ENCODE data around the gene EIF4G3.
"Not testable (repeated sequence)": the region's sequence is repeated elsewhere in the genome, so short reads cannot be mapped to it uniquely, and the experiment has no call there.

The EIF4G3 gene

DNA sequence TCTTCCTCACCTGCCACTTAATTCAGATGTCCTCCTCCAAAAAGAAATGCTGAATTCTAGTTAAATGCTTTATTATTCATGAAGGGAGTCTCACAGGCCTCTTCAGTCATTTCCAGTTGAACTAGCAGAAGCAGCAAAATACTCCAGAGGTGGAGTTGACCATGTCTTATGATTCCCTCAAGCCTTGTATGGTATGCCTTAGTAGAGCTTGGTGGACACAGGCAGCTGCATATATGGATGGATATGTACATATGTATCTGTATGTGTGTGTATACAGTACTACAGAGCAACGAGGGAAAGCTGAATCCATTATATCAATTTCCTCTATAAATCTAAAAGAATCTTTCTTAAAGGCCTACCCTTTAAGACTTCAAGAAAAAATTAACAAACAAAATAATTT, 306.0 kb downstream of the EIF4G3 start:
- DNase-seq (ENCODE audit: low spot score), result no peak

- DNase-seq (ENCODE audit: low spot score), result no peak
Observed at GRCh38 chr1:20868263-20868662, 308.4 kb downstream of the EIF4G3 start.

GRCh38 chr1:20867847-20868246, 308.9 kb downstream of the EIF4G3 start:
- no peak for DNase-seq (ENCODE audit: low spot score)

GRCh38 chr1:20867062-20867461, 309.6 kb downstream of the EIF4G3 start:
- DNase-seq (ENCODE audit: low spot score), result no peak

DNA sequence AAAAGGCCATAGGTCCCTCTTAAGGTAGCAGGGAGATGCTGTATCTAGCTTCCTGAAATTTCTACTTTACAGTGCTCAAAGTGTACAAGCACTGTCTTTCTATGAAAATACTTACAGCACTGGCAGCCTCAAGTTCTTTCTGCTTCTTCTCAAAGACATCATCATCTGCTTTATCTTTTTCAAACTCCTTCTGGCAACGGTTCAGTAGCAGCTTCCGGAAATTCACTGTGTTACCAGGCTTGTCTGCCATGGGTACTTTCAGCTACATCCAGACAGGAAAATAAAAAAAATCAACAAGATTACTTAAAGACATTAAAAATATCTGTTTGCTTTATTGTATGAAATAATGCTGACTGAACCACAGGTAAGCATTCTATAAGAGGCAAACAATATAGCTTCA, 311.7 kb downstream of the EIF4G3 start:
- no peak for DNase-seq (ENCODE audit: low spot score)

DNA sequence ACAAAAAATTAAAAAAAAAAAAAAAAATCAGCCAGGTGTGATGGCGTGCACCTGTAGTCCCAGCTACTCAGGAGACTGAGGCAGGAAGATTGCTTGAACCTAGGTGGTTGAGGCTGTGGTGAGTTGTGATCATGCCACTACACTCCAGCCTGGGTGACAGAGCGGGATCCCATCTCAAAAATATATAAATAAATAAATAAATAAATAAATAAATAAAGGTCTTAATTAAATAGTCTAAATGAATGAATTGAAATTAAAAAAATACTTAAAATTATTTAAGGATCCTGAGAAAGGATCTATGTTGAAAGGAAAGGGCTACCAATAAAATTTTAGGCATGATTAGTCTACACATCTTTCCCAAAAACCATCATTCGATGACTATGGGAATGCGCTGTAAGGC, 322.2 kb downstream of the EIF4G3 start:
- no peak for DNase-seq (ENCODE audit: low spot score)

GRCh38 chr1:20851791-20852190, 324.9 kb downstream of the EIF4G3 start:
- DNase-seq (ENCODE audit: low spot score), result not testable (repeated sequence)

DNA sequence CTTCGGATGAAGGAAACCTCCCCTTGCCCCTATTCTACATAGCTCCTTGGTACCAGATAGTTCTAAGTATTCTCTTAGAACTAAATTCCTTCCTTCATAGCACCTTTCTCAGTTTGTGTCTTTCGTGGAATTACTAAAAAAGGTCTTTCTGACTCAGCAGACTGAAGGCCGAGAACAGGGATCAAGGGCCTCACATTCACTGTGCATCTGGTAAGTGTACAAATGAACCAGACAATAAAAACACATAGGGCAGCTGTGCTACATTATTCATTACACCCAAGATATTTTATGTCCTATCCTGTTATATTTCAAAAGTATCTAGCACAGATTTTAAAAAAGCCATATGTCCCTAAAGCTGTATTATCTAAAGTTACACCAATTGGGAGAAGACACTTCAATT, 326.7 kb downstream of the EIF4G3 start:
- DNase-seq (ENCODE audit: low spot score), result no peak

DNA sequence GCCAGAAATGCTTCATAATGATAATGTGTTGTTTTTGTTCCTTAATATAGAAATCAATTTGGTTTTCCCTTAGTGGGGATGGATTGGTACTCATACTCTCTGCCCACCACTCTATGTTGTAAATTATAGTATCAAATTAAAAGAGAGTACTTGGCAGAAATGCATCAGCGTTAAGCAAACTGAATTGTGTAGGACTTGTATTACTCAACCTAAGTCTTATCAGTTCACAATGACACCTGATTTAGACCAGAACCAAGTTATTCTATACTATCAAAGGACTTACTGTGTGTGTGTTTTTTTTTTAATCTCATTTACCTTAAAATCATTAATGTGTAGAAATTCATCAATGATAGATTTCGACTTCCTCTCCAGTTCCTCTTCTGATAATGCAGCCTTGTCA, 327.6 kb downstream of the EIF4G3 start:
- DNase-seq (ENCODE audit: low spot score), result no peak

GRCh38 chr1:20848162-20848561, 328.5 kb downstream of the EIF4G3 start:
- DNase-seq (ENCODE audit: low spot score), result no peak

GRCh38 chr1:20847611-20848080, 329.1 kb downstream of the EIF4G3 start:
- DNase-seq (ENCODE audit: low spot score), result no peak

GRCh38 chr1:20846461-20847374, 330.0 kb downstream of the EIF4G3 start:
- DNase-seq (ENCODE audit: low spot score), result no peak

- no peak for DNase-seq (ENCODE audit: low spot score)
Observed at GRCh38 chr1:20840731-20841130, 336.0 kb downstream of the EIF4G3 start.

DNA sequence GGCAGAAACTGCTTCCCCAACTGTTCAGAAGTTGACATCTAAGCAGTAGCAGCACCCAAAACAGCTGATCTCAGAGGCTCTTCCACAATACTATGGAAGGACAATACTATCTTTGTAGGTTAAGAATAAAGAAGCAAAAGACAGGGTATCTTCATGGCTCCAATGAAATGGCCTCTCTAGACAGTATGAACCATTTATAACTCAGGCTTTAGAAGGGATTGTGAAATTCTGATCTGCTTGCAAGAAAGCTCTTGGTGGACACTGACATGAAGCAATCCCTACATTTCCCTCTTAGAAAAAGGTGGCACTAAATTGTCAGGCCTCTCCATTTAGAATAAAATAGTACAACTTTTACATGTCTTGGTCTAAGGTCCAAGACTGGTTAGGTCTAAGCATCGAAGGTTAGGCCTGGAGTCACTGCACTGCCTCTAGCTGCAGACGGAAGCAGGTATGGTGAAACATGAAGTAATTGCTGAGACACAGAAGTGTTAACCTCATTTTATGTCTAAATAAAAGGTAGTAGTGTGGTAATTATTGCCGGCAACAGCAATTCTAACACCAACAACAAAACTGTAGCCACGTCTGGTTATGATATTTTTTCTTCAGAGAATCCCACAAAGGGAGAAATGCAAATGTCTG, 339.0 kb downstream of the EIF4G3 start:
- DNase-seq (ENCODE audit: low spot score), result no peak

GRCh38 chr1:20836230-20836629, 340.5 kb downstream of the EIF4G3 start:
- no peak for DNase-seq (ENCODE audit: low spot score)

DNA sequence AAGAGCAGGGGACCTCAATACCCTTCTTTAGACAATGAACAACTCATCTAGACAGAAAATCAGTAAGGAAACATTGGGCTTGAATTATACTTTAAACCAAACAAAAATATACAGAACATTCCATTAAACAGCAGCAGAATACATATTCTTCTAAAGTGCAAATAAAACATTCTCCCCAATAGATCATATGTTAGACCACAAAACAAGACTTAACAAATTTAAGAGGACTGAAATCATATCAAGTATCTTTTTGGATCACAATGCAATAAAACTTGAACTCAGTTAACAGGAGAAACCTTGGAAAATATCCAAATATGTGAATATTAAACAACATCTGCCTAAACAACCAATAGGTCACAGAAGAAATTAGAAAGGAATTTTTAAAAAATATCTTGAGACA, 341.9 kb downstream of the EIF4G3 start:
- DNase-seq (ENCODE audit: low spot score), result no peak

- no peak for DNase-seq (ENCODE audit: low spot score)
Observed at GRCh38 chr1:20834192-20834591, 342.5 kb downstream of the EIF4G3 start.

DNA sequence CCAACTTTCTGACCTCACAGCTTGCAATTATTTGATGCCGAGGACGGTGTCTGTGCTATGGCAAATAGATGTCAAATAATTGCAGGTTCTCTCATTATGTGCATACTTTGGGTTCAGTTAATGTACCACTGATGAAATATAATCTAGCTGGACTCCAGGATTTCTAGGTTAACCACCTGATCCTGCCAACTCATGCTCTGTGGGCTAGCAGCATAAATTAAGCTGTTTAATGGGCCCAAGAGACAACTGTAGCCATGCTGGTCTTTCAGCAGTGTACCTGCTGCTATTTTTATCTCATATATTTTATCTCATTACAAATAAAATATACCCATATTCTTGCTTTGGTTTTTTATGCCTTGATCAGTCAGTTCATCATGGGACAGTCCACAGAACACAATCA, 346.3 kb downstream of the EIF4G3 start:
- no peak for DNase-seq (ENCODE audit: low spot score)

- DNase-seq (ENCODE audit: low spot score), result no peak
Observed at GRCh38 chr1:20829946-20830345, 346.8 kb downstream of the EIF4G3 start.

GRCh38 chr1:20829531-20829930, 347.2 kb downstream of the EIF4G3 start:
- no peak for DNase-seq (ENCODE audit: low spot score)

DNA sequence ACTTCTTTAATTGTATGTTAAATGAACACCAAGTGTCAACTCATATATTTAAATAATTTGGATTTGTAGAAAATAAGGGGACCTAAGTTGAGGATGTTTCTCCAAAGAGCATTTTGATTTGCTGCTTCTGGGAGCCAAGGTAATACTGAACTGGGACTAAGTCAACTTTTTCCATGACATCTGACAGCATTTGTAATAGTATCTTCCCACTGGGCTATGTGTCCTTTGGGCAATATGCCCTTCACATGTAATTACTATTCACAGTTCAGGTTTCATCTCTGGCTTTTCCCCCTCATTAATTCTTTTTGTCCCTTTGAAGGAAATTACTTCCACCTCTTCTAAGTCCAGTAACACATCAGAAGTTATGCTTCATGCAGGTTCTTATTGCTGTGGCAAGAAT, 352.9 kb downstream of the EIF4G3 start:
- no peak for DNase-seq (ENCODE audit: low spot score)

DNA sequence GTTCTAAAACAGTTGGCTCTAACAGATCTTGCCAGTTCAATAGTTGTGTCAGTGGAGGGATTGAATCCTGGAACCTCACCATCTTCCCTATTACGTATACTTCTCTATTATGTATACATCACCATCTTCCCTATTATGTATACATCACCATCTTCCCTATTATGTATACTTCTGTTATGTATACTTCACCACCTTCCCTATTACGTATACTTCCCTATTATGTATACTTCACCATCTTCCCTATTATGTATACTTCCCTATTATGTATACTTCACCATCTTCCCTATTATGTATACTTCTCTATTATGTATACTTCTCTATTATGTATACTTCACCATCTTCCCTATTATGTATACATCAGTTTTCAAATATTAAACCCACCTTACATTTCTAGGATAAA, 355.2 kb downstream of the EIF4G3 start:
- DNase-seq (ENCODE audit: low spot score), result no peak

DNA sequence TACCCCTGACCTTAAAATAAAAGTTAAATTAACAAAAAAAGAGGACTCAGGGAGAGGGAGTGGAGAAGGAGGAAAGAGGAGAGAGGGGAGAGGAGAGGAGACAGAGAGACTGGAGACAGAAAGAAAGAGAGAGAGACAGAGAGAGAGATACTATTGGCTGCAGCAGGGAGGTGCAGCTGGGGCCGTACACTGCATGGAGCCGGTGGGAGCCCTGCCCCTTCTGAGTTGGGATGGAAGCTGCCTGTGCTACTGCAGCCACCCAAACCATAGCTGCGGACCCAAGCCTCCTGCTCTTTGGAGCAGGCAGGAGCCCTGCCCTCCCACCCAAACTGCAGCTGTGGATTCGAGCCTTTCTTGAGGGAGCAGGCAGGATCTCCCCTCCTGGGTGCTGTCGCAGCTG, 356.9 kb downstream of the EIF4G3 start:
- DNase-seq (ENCODE audit: low spot score), result no peak

GRCh38 chr1:20814534-20814871, 362.2 kb downstream of the EIF4G3 start:
- DNase-seq (ENCODE audit: low spot score), result no peak
